Measurements from ENCODE around the gene CLASP2.

Gene CLASP2

GRCh38 chr3:33634262-33634661 is 83.8 kb downstream of the CLASP2 start:
- DNase-seq, result no peak
- TF ChIP-seq CTCF (IDR thresholded peaks at IDR 0.05), result no peak
- no peaks in the 10 kb centered on the region for H3K9me3 Mint-ChIP-seq
- H3K4me1 Mint-ChIP-seq, result no peaks in the 10 kb centered on the region
- H3K27me3 Mint-ChIP-seq (ENCODE audit: low read depth, poor library complexity), result no peaks in the 10 kb centered on the region
- no peaks in the 10 kb centered on the region for H3K36me3 Mint-ChIP-seq (ENCODE audit: low read depth)
- no peak overlapping the region for H3K4me3 Mint-ChIP-seq
- no peak overlapping the region for H3K27ac Mint-ChIP-seq

- Mint-ChIP-seq H3K9me3 (no peaks in the 10 kb centered on the region), H3K27ac (no peak overlapping the region), H3K27me3 (ENCODE audit: low read depth, poor library complexity) (no peaks in the 10 kb centered on the region), H3K4me3 (no peak overlapping the region), H3K4me1 (no peaks in the 10 kb centered on the region), H3K36me3 (ENCODE audit: low read depth) (peaks cover 2% of the 10 kb centered on the region)
- DNase-seq, result no peak
- TF ChIP-seq CTCF (IDR thresholded peaks at IDR 0.05), result no peak
Observed at GRCh38 chr3:33629219-33629618, 88.8 kb downstream of the CLASP2 start.

GRCh38 chr3:33624756-33625155 is 93.3 kb downstream of the CLASP2 start:
- no peaks in the 10 kb centered on the region for H3K27me3 Mint-ChIP-seq (ENCODE audit: low read depth, poor library complexity)
- no peak for DNase-seq

GRCh38 chr3:33613041-33613440 is 105.0 kb downstream of the CLASP2 start:
- no peak overlapping the region for H3K27ac Mint-ChIP-seq
- H3K4me1 Mint-ChIP-seq, result no peaks in the 10 kb centered on the region
- H3K4me3 Mint-ChIP-seq, result no peak overlapping the region
- TF ChIP-seq CTCF (IDR thresholded peaks at IDR 0.05), result no peak
- DNase-seq, result no peak
- H3K36me3 Mint-ChIP-seq (ENCODE audit: low read depth), result peaks cover 36% of the 10 kb centered on the region
- H3K9me3 Mint-ChIP-seq, result no peaks in the 10 kb centered on the region
- no peaks in the 10 kb centered on the region for H3K27me3 Mint-ChIP-seq (ENCODE audit: low read depth, poor library complexity)

More at GRCh38 chr3:33624756-33625155, 93.3 kb downstream of the CLASP2 start:
- H3K4me1 Mint-ChIP-seq, result no peaks in the 10 kb centered on the region
- peaks cover 26% of the 10 kb centered on the region for H3K36me3 Mint-ChIP-seq (ENCODE audit: low read depth)
- H3K4me3 Mint-ChIP-seq, result no peak overlapping the region
- no peak overlapping the region for H3K27ac Mint-ChIP-seq
- no peak for TF ChIP-seq CTCF (IDR thresholded peaks at IDR 0.05)
- no peaks in the 10 kb centered on the region for H3K9me3 Mint-ChIP-seq

- H3K36me3 Mint-ChIP-seq (ENCODE audit: low read depth), result peaks cover 33% of the 10 kb centered on the region
- H3K27ac Mint-ChIP-seq, result no peak overlapping the region
- TF ChIP-seq CTCF (IDR thresholded peaks at IDR 0.05), result no peak
- no peaks in the 10 kb centered on the region for H3K9me3 Mint-ChIP-seq
- no peaks in the 10 kb centered on the region for H3K27me3 Mint-ChIP-seq (ENCODE audit: low read depth, poor library complexity)
- H3K4me3 Mint-ChIP-seq, result no peak overlapping the region
- no peaks in the 10 kb centered on the region for H3K4me1 Mint-ChIP-seq
- DNase-seq, result no peak
Observed at GRCh38 chr3:33612607-33613006, 105.4 kb downstream of the CLASP2 start.

GRCh38 chr3:33602829-33603228 is 115.2 kb downstream of the CLASP2 start:
- Mint-ChIP-seq H3K4me1 (peaks cover 6% of the 10 kb centered on the region), H3K36me3 (ENCODE audit: low read depth) (peaks cover 71% of the 10 kb centered on the region)

More at GRCh38 chr3:33602829-33603228, 115.2 kb downstream of the CLASP2 start:
- Mint-ChIP-seq H3K27ac (no peak overlapping the region), H3K27me3 (ENCODE audit: low read depth, poor library complexity) (no peaks in the 10 kb centered on the region), H3K4me3 (no peak overlapping the region), H3K9me3 (no peaks in the 10 kb centered on the region)
- no peak for DNase-seq
- no peak for TF ChIP-seq CTCF (IDR thresholded peaks at IDR 0.05)

All from nephron progenitor cell (in vitro differentiated cells).